ENCODE measurements around the gene SLC6A7.
A peak's percentile ranks its signal among the peaks of the same experiment; 100 is the strongest.

Gene SLC6A7

DNA sequence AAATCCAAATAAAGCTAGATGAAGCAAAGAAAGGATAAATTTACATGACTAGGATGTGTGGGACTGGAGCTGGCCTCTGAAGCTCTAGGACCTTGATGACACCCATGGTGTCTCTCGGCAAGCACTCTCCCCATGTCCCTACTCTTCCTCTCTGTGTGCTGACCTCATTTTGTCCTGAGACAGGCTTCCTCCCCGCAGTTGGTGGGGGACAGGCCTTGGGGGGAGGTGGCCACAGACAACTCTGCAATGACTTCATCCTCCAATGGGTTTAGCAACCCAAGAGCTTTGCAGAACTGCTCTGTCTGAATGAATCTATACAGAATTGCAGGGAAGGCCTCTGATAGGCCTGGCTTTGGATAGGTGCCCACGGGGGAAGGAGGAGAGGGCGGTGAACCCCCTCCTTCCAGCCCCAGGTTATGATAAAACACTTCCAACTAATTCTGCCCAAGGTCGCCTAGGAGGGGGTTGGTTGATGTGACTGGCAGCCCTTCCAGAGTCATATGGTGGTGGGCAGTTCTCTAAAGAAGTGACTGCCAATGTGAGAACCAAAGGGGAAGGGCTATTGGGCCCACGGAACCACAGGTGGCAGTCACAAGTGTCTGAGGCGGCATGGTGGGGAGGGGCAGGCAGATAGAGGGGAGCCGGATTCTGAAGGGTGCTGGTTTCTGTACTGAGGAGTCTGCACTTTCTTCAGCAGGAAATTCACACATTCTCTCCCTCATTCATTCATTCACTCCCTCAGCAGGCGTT, 6.0 kb downstream of the SLC6A7 start:
- no peak for TF ChIP-seq HOXC10 (CRISPR knock-in tag; IDR thresholded peaks at IDR 0.05)
- TF ChIP-seq ZNF623 (tag by site-specific recombination; IDR thresholded peaks at IDR 0.05) = no peak
- no peak for TF ChIP-seq ZNF549 (tag by site-specific recombination; IDR thresholded peaks at IDR 0.05)
- TF ChIP-seq ZNF596 (tag by site-specific recombination; IDR thresholded peaks at IDR 0.05) = no peak
- peak; percentile 25; the same call in 1 of the 2 replicates for TF ChIP-seq ZIC2 (tag by site-specific recombination; IDR thresholded peaks at IDR 0.05)
- no peak for TF ChIP-seq IKZF3 (tag by site-specific recombination; IDR thresholded peaks at IDR 0.05)
- Histone ChIP-seq H3K4me3 (ENCODE audit: low read depth, low read length) (no peak overlapping the region), H3K27ac (ENCODE audit: extremely low read depth, low read depth, low read length) (no peak overlapping the region), H3K9me3 (ENCODE audit: control insufficient read depth, insufficient read depth, low read depth, low read length) (no peaks in the 10 kb centered on the region), H3K4me1 (ENCODE audit: control insufficient read depth, insufficient read depth, low read length) (no peaks in the 10 kb centered on the region), H3K36me3 (ENCODE audit: control insufficient read depth in 2 of 2, insufficient read depth in 1 of 2, low read length in 2 of 2) (no peaks in the 10 kb centered on the region)
- ChIA-PET POLR2A (interaction anchor here (0.7 kb wide), 1 partner anchor 1054 kb away, joined by 5 read pairs; no protein-coding TSS in a partner anchor), CTCF (interaction anchor here (0.6 to 1.8 kb wide), 2 partner anchors 26 to 156 kb away, joined by 3 to 5 read pairs; no protein-coding TSS in a partner anchor)

- H3K4me1 ChIP-seq (ENCODE audit: control insufficient read depth, insufficient read depth, low read length) = no peaks in the 10 kb centered on the region
- no peak overlapping the region for H3K4me3 ChIP-seq (ENCODE audit: low read depth, low read length)
- ChIA-PET CTCF (interaction anchor here (1.8 kb wide), 1 partner anchor 155 kb away, joined by 5 read pairs; no protein-coding TSS in a partner anchor), POLR2A (no interaction called here)
- H3K36me3 ChIP-seq (ENCODE audit: control insufficient read depth in 2 of 2, insufficient read depth in 1 of 2, low read length in 2 of 2) = no peaks in the 10 kb centered on the region
- no peak overlapping the region for H3K27ac ChIP-seq (ENCODE audit: extremely low read depth, low read depth, low read length)
- TF ChIP-seq GLIS2 (tag by site-specific recombination; IDR thresholded peaks at IDR 0.05) = no peak
- TF ChIP-seq, protein P1, sequence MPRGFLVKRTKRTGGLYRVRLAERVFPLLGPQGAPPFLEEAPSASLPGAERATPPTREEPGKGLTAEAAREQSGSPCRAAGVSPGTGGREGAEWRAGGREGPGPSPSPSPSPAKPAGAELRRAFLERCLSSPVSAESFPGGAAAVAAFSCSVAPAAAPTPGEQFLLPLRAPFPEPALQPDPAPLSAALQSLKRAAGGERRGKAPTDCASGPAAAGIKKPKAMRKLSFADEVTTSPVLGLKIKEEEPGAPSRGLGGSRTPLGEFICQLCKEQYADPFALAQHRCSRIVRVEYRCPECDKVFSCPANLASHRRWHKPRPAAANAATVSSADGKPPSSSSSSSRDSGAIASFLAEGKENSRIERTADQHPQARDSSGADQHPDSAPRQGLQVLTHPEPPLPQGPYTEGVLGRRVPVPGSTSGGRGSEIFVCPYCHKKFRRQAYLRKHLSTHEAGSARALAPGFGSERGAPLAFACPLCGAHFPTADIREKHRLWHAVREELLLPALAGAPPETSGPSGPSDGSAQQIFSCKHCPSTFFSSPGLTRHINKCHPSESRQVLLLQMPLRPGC (tag by site-specific recombination; IDR thresholded peaks at IDR 0.05) = no peak
- no peak for TF ChIP-seq ZNF423 (tag by site-specific recombination; IDR thresholded peaks at IDR 0.05)
- no peak for TF ChIP-seq KLF9 (tag by site-specific recombination; IDR thresholded peaks at IDR 0.05; ENCODE audit: low read depth)
- TF ChIP-seq ZNF830 (tag by site-specific recombination; IDR thresholded peaks at IDR 0.05; ENCODE audit: low read depth) = no peak
- no peaks in the 10 kb centered on the region for H3K9me3 ChIP-seq (ENCODE audit: control insufficient read depth, insufficient read depth, low read depth, low read length)
Measured at GRCh38 chr5:150196514-150196913, 6.7 kb downstream of the SLC6A7 start.

DNA sequence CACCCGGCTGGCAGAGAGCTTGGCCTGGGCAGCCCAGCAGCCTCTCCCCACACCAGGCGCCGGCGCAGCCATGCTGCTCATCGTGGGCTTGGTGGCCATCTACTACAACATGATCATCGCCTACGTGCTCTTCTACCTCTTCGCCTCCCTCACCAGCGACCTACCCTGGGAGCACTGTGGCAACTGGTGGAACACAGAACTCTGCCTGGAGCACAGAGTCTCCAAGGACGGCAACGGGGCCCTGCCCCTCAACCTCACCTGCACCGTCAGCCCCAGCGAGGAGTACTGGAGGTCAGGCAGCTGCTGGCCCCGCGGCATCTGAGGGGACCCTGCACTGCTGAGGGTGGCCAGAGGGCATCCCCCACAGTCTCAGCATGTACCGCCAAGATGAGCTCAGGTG, 7.1 kb downstream of the SLC6A7 start:
- POLR2A ChIA-PET = no interaction called here
- Histone ChIP-seq H3K27ac (ENCODE audit: extremely low read depth, low read depth, low read length) (no peak overlapping the region), H3K4me1 (ENCODE audit: control insufficient read depth, insufficient read depth, low read length) (no peaks in the 10 kb centered on the region), H3K36me3 (ENCODE audit: control insufficient read depth in 2 of 2, insufficient read depth in 1 of 2, low read length in 2 of 2) (no peaks in the 10 kb centered on the region), H3K4me3 (ENCODE audit: low read depth, low read length) (no peak overlapping the region), H3K9me3 (ENCODE audit: control insufficient read depth, insufficient read depth, low read depth, low read length) (no peaks in the 10 kb centered on the region)
- CTCF ChIA-PET = interaction anchor here (1.8 kb wide), 1 partner anchor 155 kb away, joined by 5 read pairs; no protein-coding TSS in a partner anchor
- no peak for TF ChIP-seq PRDM1 (tag by site-specific recombination; IDR thresholded peaks at IDR 0.05)
- TF ChIP-seq HOXC10 (CRISPR knock-in tag; IDR thresholded peaks at IDR 0.05) = no peak
- TF ChIP-seq ZNF658 (tag by site-specific recombination; IDR thresholded peaks at IDR 0.05) = no peak
- TF ChIP-seq YY1 (tag by site-specific recombination; IDR thresholded peaks at IDR 0.05) = no peak
- no peak for TF ChIP-seq ZSCAN30 (tag by site-specific recombination; IDR thresholded peaks at IDR 0.05)
- TF ChIP-seq ZNF335 (tag by site-specific recombination; conservative IDR thresholded peaks at IDR 0.05) = no peak
- TF ChIP-seq BCL11B (tag by site-specific recombination; IDR thresholded peaks at IDR 0.05; ENCODE audit: low read depth) = no peak
- TF ChIP-seq ZNF580 (tag by site-specific recombination; IDR thresholded peaks at IDR 0.05) = no peak
- TF ChIP-seq ZNF24 (tag by site-specific recombination; IDR thresholded peaks at IDR 0.05) = no peak
- no peak for TF ChIP-seq SETDB1 (IDR thresholded peaks at IDR 0.05; ENCODE audit: insufficient read length, low read length)
- no peak for TF ChIP-seq HOXD13 (CRISPR knock-in tag; IDR thresholded peaks at IDR 0.05; ENCODE audit: borderline replicate concordance)
- no peak for TF ChIP-seq ZNF138 (tag by site-specific recombination; IDR thresholded peaks at IDR 0.05; ENCODE audit: borderline replicate concordance)
- no peak for TF ChIP-seq ZNF18 (tag by site-specific recombination; IDR thresholded peaks at IDR 0.05)
- TF ChIP-seq KLF1 (tag by site-specific recombination; IDR thresholded peaks at IDR 0.05) = no peak
- no peak for TF ChIP-seq EGR2 (tag by site-specific recombination; IDR thresholded peaks at IDR 0.05; ENCODE audit: low read depth)
- TF ChIP-seq ZNF621 (tag by site-specific recombination; IDR thresholded peaks at IDR 0.05) = no peak

Measured in HEK293 (cell line).